Ectodermal cell (in vitro differentiated cells): ENCODE measurements around the gene GNB1.

Experiments used
- H3K27ac ChIP-seq: 2 replicates; pipeline ENCODE4 v1.7.0; 2013; ENCODE audit warnings: mild to moderate bottlenecking, low read depth, low read length; ENCODE audit not compliant: insufficient read depth, poor library complexity, severe bottlenecking
- H3K27me3 ChIP-seq: 2 replicates; pipeline ENCODE4 v1.7.0; 2013; ENCODE audit warnings: mild to moderate bottlenecking, low read length; ENCODE audit not compliant: insufficient read depth, control insufficient read depth, poor library complexity, severe bottlenecking
- H3K36me3 ChIP-seq: one replicate; pipeline ENCODE4 v1.7.0; 2013; ENCODE audit warnings: low read length; ENCODE audit not compliant: control insufficient read depth, insufficient read depth
- H3K4me1 ChIP-seq: one replicate; pipeline ENCODE4 v1.7.0; 2013; ENCODE audit warnings: low read length; ENCODE audit not compliant: control insufficient read depth, insufficient read depth
- H3K4me3 ChIP-seq: 2 replicates; pipeline ENCODE4 v1.7.0; 2013; ENCODE audit warnings: low read depth, low read length, control low read depth; ENCODE audit not compliant: insufficient read depth
- H3K9me3 ChIP-seq: 2 replicates; pipeline ENCODE4 v1.7.0; 2013; ENCODE audit warnings: mild to moderate bottlenecking, low read length, moderate library complexity; ENCODE audit not compliant: control insufficient read depth
- WGBS, 2 experiments: methylation state at CpG; one replicate each; pipeline ENCODE4 v1.1.7; 2013; ENCODE audit warnings: missing lambda C conversion rate in 2 of 2; 5-methylcytosine and 5-hydroxymethylcytosine counted together

GNB1 gene

DNA sequence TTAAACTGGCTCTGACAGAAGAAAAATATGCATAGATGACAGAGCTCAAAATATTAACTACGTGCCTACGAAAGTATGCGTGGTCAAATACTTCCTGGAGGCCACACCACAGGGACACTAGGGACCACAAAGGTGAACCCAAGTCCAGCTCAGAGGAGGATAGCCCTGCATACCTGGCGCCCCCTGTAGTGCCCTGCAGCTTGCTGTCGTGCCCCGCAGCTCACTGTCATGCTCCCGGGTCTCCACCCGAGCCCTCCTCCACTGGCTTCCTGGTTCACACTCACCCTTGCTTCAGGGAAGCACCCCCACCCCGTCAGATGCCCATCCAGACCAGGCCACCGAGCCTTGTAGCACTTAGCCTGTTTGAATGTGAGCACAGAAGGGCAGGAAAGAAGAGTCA, 95.9 kb downstream of the GNB1 start:
- Histone ChIP-seq H3K27ac (no peak overlapping the region), H3K9me3 (no peaks in the 10 kb centered on the region), H3K4me1 (no peaks in the 10 kb centered on the region), H3K27me3 (no peaks in the 10 kb centered on the region), H3K36me3 (peaks cover 68% of the 10 kb centered on the region), H3K4me3 (no peak overlapping the region)
- WGBS, 2 experiments: 97% methylated on average over 10 of the region's 10 CpGs

DNA sequence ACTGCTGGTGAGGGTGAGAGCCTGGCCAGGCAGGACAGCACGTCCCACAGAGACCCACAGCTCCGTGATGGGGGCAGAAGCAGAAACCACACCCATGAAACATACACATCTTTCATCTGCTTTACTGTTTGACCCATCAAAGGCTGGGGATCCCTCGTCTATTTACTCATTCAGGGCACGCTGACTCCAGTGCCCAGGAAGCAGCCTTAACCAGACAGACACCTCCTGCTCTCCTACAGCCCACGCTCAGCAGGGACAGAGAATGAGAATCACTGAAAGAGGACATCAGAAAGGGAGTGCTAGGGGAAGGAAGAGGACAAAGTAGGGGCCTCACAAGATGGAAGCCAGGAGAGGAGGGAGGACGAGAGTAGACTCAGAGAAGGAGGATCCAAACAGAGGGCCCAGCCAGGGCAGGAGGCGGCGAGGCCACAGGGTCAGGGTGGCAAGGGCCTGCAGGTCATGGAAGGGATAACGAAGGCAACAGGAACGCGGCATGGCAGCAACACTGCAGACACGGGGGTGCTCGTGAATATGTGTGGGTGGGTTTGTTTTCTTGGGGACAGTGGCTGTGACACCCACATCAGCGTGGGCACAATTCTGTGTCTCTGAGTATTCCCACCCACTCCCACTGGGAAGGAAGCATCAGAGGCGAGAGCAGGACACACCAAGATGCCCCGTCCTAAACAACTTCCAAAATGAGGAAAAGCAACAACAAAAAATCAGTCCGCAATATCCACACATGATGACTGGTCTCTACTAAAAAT, 97.2 kb downstream of the GNB1 start:
- Histone ChIP-seq H3K4me1 (no peaks in the 10 kb centered on the region), H3K27ac (no peak overlapping the region), H3K9me3 (no peaks in the 10 kb centered on the region), H3K36me3 (peaks cover 63% of the 10 kb centered on the region), H3K4me3 (no peak overlapping the region), H3K27me3 (no peaks in the 10 kb centered on the region)
- 95 to 96% methylated on average over 17 of the region's 17 CpGs for WGBS, 2 experiments

DNA sequence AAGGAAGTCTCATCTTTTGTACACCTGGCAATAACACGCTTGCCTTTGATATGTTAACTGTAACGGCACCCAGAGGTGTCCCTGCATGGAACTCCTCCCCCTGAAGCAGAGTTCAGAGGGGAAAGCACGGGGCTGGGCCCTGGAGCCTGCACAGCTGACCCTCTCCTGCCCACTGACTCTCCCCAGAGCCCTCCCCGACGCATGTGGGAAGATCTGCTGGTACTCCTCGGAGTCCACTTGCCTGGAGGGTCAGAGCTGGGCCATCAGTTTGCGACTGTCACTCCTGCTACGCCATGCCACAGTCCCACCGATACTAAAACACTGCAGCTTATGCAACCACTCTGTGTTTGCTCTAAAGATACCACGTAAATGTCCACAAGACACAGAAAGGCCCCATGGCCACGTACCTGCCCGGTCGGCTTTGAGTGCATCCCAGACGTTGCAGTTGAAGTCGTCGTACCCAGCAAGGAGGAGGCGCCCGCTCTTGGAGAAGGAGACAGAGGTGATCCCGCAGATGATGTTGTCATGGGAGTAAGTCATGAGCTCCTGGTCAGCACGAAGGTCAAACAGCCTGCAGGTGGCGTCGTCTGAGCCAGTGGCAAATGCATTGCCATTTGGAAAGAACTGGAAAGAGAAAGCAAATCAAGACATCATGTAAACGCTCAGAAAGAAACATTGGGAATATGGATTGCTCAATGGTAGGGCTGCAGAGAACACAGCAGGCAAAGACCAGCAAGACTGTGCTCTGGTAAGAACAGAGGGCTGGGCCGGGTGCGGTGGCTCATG, 102.0 kb downstream of the GNB1 start:
- H3K27ac ChIP-seq: no peak overlapping the region
- H3K9me3 ChIP-seq: no peaks in the 10 kb centered on the region
- no peaks in the 10 kb centered on the region for H3K27me3 ChIP-seq
- no peak overlapping the region for H3K4me3 ChIP-seq
- no peaks in the 10 kb centered on the region for H3K4me1 ChIP-seq
- peaks cover 63% of the 10 kb centered on the region for H3K36me3 ChIP-seq
- 93 to 94% methylated on average over 25 of the region's 25 CpGs for WGBS, 2 experiments

DNA sequence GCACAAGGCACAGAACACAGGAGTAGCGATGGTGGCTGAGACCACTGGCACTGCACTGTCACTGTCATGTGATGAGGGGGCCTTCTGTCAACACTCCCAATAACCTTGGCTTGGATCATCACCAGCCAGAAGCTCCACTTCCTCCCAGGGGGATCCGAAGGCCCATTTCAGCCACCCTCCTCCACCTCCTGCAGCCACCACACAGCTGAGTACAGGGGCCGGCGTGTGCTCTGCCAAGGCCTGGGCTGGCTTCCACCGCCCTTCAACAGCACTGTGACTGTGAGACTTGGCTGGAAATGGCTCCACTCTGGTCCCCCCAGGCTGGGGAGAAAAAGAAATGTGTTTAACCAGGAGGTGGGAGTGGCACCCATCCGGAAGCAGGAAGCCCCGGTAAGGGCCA, 102.8 kb downstream of the GNB1 start:
- H3K27ac ChIP-seq: no peak overlapping the region
- WGBS, 2 experiments: 96 to 97% methylated on average over 7 of the region's 7 CpGs
- peaks cover 56% of the 10 kb centered on the region for H3K36me3 ChIP-seq

DNA sequence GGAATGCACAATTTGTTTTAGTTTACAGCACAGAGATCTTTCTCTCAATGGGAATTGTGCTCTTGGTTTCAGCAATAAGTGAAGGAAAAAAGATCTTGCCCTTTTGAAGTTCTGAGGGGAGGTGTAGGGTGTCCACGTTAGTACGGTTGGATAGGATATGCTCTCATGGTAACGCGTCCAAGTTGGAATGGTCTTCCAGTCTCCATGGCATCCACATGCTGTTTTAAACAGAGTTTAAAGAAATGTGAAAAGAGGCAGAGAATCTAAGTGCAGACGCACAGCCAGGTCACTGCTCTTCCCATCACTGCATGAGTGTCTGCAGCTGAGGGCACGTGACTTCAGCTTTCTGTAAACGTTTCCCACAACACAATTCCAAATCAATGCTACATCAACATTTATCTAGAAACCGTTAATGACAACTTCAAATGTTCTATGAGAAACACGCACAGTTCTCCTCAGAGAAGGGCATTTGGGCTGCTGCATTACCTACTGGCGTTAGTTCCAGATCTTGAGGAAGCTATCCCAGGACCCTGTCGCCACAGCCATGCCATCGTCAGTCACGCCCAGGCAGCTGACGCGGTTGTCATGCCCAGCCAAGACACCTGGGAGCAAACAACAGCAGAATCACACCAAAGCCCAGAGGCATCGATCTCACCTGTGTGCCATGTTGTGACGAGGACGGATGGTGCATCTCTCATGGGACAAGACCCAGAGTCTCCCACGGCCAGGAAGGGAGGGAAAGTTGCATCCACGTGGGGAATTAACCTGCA, 103.9 kb downstream of the GNB1 start:
- peaks cover 8% of the 10 kb centered on the region for H3K4me1 ChIP-seq
- H3K9me3 ChIP-seq: no peaks in the 10 kb centered on the region
- H3K36me3 ChIP-seq: peaks cover 48% of the 10 kb centered on the region
- 96 to 97% methylated on average over 20 of the region's 20 CpGs for WGBS, 2 experiments
- no peak overlapping the region for H3K4me3 ChIP-seq
- H3K27ac ChIP-seq: no peak overlapping the region
- no peaks in the 10 kb centered on the region for H3K27me3 ChIP-seq

More for the DNA sequence above, 102.8 kb downstream of the GNB1 start:
- no peaks in the 10 kb centered on the region for H3K9me3 ChIP-seq
- H3K4me3 ChIP-seq: no peak overlapping the region
- no peaks in the 10 kb centered on the region for H3K27me3 ChIP-seq
- H3K4me1 ChIP-seq: no peaks in the 10 kb centered on the region

DNA sequence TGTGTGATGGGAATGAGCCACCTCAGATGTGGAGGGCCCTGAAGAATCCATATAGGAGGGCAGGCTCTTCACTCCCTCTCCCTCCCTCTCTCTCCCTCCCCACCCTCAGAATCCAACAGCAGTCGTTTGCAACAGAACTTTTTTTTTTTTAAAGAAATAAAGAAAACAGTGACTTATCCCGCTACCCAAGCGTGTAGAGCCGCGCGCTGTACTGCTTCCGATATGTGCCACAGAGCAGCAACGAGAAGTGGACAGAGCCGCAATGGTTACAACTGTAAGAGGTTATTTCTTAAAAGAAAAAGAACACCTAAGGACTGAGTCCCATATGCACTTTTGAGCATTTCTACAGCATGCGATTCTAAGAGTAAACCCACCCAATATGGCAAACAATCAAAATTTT, 105.2 kb downstream of the GNB1 start:
- Histone ChIP-seq H3K27me3 (no peaks in the 10 kb centered on the region), H3K4me1 (peaks cover 8% of the 10 kb centered on the region), H3K4me3 (no peak overlapping the region), H3K9me3 (no peaks in the 10 kb centered on the region), H3K36me3 (peaks cover 37% of the 10 kb centered on the region), H3K27ac (no peak overlapping the region)
- 95% methylated on average over 10 of the region's 10 CpGs for WGBS, 2 experiments

DNA sequence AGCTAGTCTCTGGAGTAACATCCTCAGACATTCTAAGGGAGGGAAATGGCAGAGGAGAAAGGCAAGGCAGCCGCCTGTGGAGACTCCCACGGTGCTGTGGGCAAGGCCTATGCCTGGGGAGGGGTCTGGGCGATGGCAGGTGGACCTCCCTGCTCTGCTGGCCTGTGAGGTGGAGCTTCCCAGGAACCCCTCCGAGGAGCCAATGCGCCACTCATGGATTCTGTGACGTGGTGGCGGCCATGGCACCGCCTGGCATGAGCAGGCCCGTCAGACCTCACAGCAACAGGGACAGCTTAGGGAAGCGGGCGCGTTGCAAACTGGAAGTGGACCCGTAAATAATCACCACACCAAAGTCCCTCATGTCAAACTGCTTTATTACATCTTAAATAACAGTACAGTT, 106.0 kb downstream of the GNB1 start:
- Histone ChIP-seq H3K36me3 (peaks cover 32% of the 10 kb centered on the region), H3K9me3 (no peaks in the 10 kb centered on the region)

DNA sequence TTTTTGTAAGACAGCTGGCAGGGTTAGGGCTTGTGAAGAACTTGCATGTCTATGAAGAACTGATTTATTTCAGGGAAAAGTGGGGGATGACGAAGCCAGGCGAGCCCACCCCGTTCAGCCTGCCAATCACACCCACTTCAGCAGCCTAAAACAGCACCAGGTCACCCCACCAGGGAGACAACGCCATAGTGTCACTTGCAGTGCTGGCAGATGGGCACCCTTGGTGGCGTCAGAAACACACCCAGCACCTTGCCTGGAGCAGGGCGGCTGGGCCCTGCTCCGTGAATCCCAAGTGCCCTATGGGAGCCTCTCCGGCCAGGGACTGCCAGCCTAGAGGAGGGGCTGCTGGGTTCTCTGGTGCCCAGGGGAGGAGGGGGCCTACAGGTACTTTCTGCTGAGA, 107.6 kb downstream of the GNB1 start:
- no peak overlapping the region for H3K4me3 ChIP-seq
- H3K27ac ChIP-seq: no peak overlapping the region
- 86 to 87% methylated on average over 8 of the region's 8 CpGs for WGBS, 2 experiments
- peaks cover 10% of the 10 kb centered on the region for H3K27me3 ChIP-seq
- H3K4me1 ChIP-seq: peaks cover 21% of the 10 kb centered on the region
- H3K36me3 ChIP-seq: peaks cover 25% of the 10 kb centered on the region
- H3K9me3 ChIP-seq: no peaks in the 10 kb centered on the region

More for the DNA sequence above, 106.0 kb downstream of the GNB1 start:
- Histone ChIP-seq H3K4me3 (no peak overlapping the region), H3K27ac (no peak overlapping the region), H3K27me3 (peaks cover 2% of the 10 kb centered on the region), H3K4me1 (peaks cover 15% of the 10 kb centered on the region)
- WGBS, 2 experiments: 95 to 96% methylated on average over 13 of the region's 13 CpGs

DNA sequence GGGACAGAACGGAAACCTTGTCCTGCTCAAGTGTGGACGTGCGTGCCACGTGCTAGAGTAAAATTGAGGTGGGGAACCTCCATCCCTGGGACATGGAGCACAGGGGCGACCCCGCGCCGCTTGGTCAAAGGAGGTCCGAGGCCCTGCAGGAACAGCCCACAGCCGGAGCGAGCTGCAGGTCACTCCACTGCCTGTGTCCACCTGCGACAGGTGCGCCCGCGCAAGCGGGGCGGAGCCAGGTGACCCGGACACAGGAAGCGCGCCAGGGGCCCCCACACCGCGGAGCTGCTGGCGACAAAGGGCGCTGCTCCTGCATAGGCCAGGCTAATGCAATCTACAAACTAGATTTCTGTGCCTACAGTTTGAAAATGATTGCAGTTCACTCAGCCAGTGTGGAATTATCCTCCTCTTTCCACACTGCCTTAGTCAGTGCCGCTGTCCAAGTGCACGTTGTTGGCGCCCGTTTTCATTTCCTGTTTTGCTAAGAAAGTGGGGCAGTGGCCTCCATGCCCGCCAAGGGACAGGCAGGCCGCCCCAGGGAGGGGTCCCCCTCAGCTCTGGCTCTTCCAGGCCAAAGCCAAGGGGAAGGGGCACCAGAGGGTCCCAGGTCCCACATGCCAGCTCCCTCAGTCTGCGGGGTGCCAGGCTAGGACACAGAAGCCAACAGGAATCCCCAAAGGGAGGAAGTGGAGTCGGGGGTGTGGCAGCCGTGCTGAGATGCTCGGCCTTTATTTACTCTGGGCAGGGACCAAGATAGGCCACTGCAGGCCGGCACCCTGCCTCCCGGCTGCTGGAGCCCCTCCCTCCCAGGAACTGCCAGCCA, 108.3 kb downstream of the GNB1 start:
- Histone ChIP-seq H3K9me3 (no peaks in the 10 kb centered on the region), H3K4me3 (no peak overlapping the region), H3K36me3 (peaks cover 20% of the 10 kb centered on the region), H3K27ac (no peak overlapping the region), H3K27me3 (peaks cover 10% of the 10 kb centered on the region), H3K4me1 (peaks cover 21% of the 10 kb centered on the region)
- WGBS, 2 experiments: 84 to 88% methylated on average over 36 of the region's 36 CpGs
